HepG2 (cell line): ENCODE data around the gene S100P. TPM values are rescaled to one million over a fixed set of nuclear protein-coding genes. Genes with fewer than 3 reads are reported as not detected.

Experiments used
- AGO2 ChIP-seq: fragments of 200-400 bp; formaldehyde crosslinking; optimal IDR thresholded peaks from 2 replicates; pipeline ENCODE3; 2017; ENCODE audit warnings: mild to moderate bottlenecking, low read depth, low read length, moderate library complexity
- DR1 ChIP-seq: sonication (generic); formaldehyde crosslinking; IDR thresholded peaks from 2 replicates; pipeline ENCODE4 v1.8.0; 2021; ENCODE audit warnings: mild to moderate bottlenecking, missing genetic modification reagents, inconsistent platforms
- EP300 ChIP-seq, 3 experiments: sonication (generic) in 1 of 3; formaldehyde crosslinking in 1 of 3; IDR thresholded peaks; 2 replicates each; pipeline versions ENCODE4 v1.5.1 to v1.6.1; 2011 to 2020; ENCODE audit warnings: low read depth in 2 of 3, low read length in 2 of 3, borderline replicate concordance in 1 of 3, improper control_type of control experiment in 1 of 3, mild to moderate bottlenecking in 1 of 3, missing genetic modification reagents in 1 of 3, moderate library complexity in 1 of 3
- FOXM1 ChIP-seq: sonication (generic); formaldehyde crosslinking; IDR thresholded peaks from 2 replicates; pipeline ENCODE4 v1.5.0; 2020; ENCODE audit warnings: missing genetic modification reagents
- HES4 ChIP-seq: sonication (generic); formaldehyde crosslinking; IDR thresholded peaks from 2 replicates; pipeline ENCODE4 v1.9.0; 2021; ENCODE audit warnings: mild to moderate bottlenecking, missing genetic modification reagents, borderline replicate concordance
- MBNL3 ChIP-seq: fragments of 250-450 bp; sonication (Bioruptor Pico); conservative IDR thresholded peaks from 2 replicates; pipeline ENCODE4 v1.8.0; 2022; ENCODE audit warnings: mild to moderate bottlenecking, inconsistent platforms
- MEIS1 ChIP-seq: sonication (generic); formaldehyde crosslinking; IDR thresholded peaks from 2 replicates; pipeline ENCODE4 v1.9.0; 2021; ENCODE audit warnings: mild to moderate bottlenecking, missing genetic modification reagents, moderate library complexity, borderline replicate concordance
- NCOA5 ChIP-seq: sonication (generic); formaldehyde crosslinking; IDR thresholded peaks from 2 replicates; pipeline ENCODE4 v1.4.0; 2020; ENCODE audit warnings: missing genetic modification reagents
- PHF20 ChIP-seq: sonication (generic); formaldehyde crosslinking; IDR thresholded peaks from 2 replicates; pipeline ENCODE4 v1.5.0; 2020; ENCODE audit warnings: mild to moderate bottlenecking, missing genetic modification reagents
- RARG ChIP-seq: sonication (generic); formaldehyde crosslinking; IDR thresholded peaks from 2 replicates; pipeline ENCODE4 v1.4.0; 2020; ENCODE audit warnings: low read depth, mild to moderate bottlenecking, missing genetic modification reagents
- SP5 ChIP-seq: IDR thresholded peaks from 2 replicates; pipeline ENCODE4 v1.6.1; 2016; ENCODE audit warnings: low read depth, borderline replicate concordance
- STAT5B ChIP-seq: sonication (generic); formaldehyde crosslinking; IDR thresholded peaks from 2 replicates; pipeline ENCODE4 v1.4.0; 2020; ENCODE audit warnings: missing genetic modification reagents
- TCF7L2 ChIP-seq: IDR thresholded peaks from 2 replicates; pipeline ENCODE4 v1.6.1; 2011; ENCODE audit warnings: mild to moderate bottlenecking, low read depth, low read length, moderate library complexity
- U2AF1 ChIP-seq: fragments of 200-400 bp; formaldehyde crosslinking; optimal IDR thresholded peaks from 2 replicates; pipeline ENCODE3; 2017; ENCODE audit warnings: mild to moderate bottlenecking, low read depth, low read length
- ZBTB20 ChIP-seq: sonication (generic); formaldehyde crosslinking; IDR thresholded peaks from 2 replicates; pipeline ENCODE4 v1.8.1; 2023; ENCODE audit warnings: missing genetic modification reagents, low read depth, mild to moderate bottlenecking, borderline replicate concordance
- ZMYM2 ChIP-seq: sonication (generic); formaldehyde crosslinking; IDR thresholded peaks from 2 replicates; pipeline ENCODE4 v1.8.0; 2022; ENCODE audit warnings: mild to moderate bottlenecking, missing genetic modification reagents
- ZNF143 ChIP-seq: sonication (generic); formaldehyde crosslinking; IDR thresholded peaks from 2 replicates; pipeline ENCODE4 v1.4.0; 2020; ENCODE audit warnings: missing genetic modification reagents
- ZNF207 ChIP-seq: fragments of 450-650 bp; IDR thresholded peaks from 2 replicates; pipeline ENCODE4 v1.6.1; 2016; ENCODE audit warnings: antibody characterized with exemption, borderline replicate concordance
- ZNF562 ChIP-seq: sonication (generic); formaldehyde crosslinking; IDR thresholded peaks from 2 replicates; pipeline ENCODE4 v1.8.0; 2022; ENCODE audit warnings: missing genetic modification reagents, borderline replicate concordance
- ZNF564 ChIP-seq: sonication (generic); formaldehyde crosslinking; IDR thresholded peaks from 2 replicates; pipeline ENCODE4 v1.8.1; 2023; ENCODE audit warnings: mild to moderate bottlenecking, missing genetic modification reagents
- polyA plus RNA-seq, 8 experiments: library from polyadenylated mRNA; depleted of rRNA in 3 of 8; stranded (reverse) in 7 of 8; unstranded in 1 of 8; fragments of >200 nt; fragmentation: Illumina TruSeq in 4 of 8; extraction: Trizol in 4 of 8; gene quantifications; 2 replicates each; pipeline versions ENCODE4 v1.2.1 to v1.2.3, GENCODE V29; 2011 to 2016; ENCODE audit warnings: low read depth in 4 of 8, missing spikeins in 1 of 8, mixed read lengths in 1 of 8; ENCODE audit not compliant: insufficient read depth in 1 of 8
- total RNA-seq, 5 experiments: library from RNA; depleted of rRNA; stranded (reverse); fragments of >200 nt; fragmentation: Illumina TruSeq; extraction: Trizol; gene quantifications; 2 replicates each; pipeline ENCODE4 v1.2.3, GENCODE V29; 2016; ENCODE audit warnings: low read depth in 1 of 5
- TF ChIP-seq, protein P1 (sequence below): sonication (generic); formaldehyde crosslinking; IDR thresholded peaks from 2 replicates; pipeline ENCODE4 v1.4.0; 2020; ENCODE audit warnings: missing genetic modification reagents
- TF ChIP-seq, protein P2 (sequence below): IDR thresholded peaks from 2 replicates; pipeline ENCODE4 v1.6.1; 2016; ENCODE audit warnings: low read depth, control low read depth
- TF ChIP-seq, protein P3 (sequence below): sonication (generic); formaldehyde crosslinking; IDR thresholded peaks from 2 replicates; pipeline ENCODE4 v1.4.0; 2020; ENCODE audit warnings: mild to moderate bottlenecking, missing genetic modification reagents
- TF ChIP-seq, protein P4 (sequence below): sonication (generic); formaldehyde crosslinking; IDR thresholded peaks from 2 replicates; pipeline ENCODE4 v1.5.0; 2020; ENCODE audit warnings: mild to moderate bottlenecking, missing genetic modification reagents

The S100P gene
- total and polyA plus RNA-seq, 2 of the 13 experiments (the other 11 are each of a cell fraction or from before 2014, with no cell fraction given): 278 to 1,649 TPM

DNA sequence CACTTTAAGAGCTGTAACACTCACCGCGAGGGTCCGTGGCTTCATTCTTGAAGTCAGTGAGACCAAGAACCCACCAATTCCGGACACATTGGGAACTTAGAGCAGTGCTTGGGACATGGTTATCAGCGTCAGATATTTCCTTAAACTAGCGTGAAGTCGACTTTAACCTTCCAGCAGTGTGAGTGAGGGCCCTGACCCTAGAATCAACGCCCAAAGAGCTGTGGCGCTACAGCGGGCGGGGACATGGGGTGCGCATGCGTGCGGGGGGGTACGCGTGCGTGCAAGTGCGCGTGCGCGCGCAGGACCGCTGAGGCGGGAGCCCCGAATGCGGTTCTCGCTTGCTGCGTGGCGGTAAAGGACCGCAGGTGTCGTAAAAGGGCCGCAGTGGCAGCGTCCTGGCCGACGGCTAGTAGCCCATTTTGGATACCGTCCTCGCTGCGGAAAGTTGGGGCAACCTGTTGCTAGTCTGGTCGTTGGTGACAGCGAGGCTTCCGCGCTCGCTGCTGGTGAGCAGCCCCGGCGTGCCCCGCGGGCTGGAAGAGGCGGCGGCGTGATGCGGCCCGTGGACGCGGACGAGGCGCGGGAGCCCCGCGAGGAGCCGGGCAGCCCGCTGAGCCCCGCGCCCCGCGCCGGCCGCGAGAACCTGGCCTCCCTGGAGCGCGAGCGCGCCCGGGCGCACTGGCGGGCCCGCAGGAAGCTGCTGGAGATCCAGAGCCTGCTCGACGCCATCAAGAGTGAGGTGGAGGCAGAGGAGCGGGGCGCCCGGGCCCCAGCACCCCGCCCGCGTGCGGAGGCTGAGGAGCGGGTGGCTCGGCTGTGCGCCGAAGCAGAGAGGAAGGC is 19.8 kb upstream of the S100P start (continued):
- TF ChIP-seq EP300 (IDR thresholded peaks at IDR 0.05; ENCODE audit: low read depth in 2 of 2, low read length in 2 of 2): no peak
- no peak for TF ChIP-seq EP300 (CRISPR knock-in tag; IDR thresholded peaks at IDR 0.05; ENCODE audit: borderline replicate concordance)
- TF ChIP-seq DR1 (CRISPR knock-in tag): no peak; the same call in 1 of the 2 replicates
- TF ChIP-seq HES4 (CRISPR knock-in tag): peak; percentile 91
- peak; percentile 45; the same call in 1 of the 2 replicates for TF ChIP-seq ZBTB20
- TF ChIP-seq ZNF564 (CRISPR knock-in tag): peak; percentile 54; the same call in 1 of the 2 replicates
- TF ChIP-seq RARG (CRISPR knock-in tag): no peak
- TF ChIP-seq, protein P1, sequence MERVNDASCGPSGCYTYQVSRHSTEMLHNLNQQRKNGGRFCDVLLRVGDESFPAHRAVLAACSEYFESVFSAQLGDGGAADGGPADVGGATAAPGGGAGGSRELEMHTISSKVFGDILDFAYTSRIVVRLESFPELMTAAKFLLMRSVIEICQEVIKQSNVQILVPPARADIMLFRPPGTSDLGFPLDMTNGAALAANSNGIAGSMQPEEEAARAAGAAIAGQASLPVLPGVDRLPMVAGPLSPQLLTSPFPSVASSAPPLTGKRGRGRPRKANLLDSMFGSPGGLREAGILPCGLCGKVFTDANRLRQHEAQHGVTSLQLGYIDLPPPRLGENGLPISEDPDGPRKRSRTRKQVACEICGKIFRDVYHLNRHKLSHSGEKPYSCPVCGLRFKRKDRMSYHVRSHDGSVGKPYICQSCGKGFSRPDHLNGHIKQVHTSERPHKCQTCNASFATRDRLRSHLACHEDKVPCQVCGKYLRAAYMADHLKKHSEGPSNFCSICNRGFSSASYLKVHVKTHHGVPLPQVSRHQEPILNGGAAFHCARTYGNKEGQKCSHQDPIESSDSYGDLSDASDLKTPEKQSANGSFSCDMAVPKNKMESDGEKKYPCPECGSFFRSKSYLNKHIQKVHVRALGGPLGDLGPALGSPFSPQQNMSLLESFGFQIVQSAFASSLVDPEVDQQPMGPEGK (CRISPR knock-in tag): peak; percentile 77
- TF ChIP-seq ZMYM2: no peak; the same call in 1 of the 2 replicates
- no peak for TF ChIP-seq MBNL3 (CRISPR knock-in tag)
- no peak for TF ChIP-seq MEIS1 (CRISPR knock-in tag)
- TF ChIP-seq TCF7L2: no peak
- TF ChIP-seq SP5 (CRISPR knock-in tag): peak; percentile 20; the same call in 1 of the 2 replicates
- peak; percentile 84 for TF ChIP-seq PHF20 (CRISPR knock-in tag)
- TF ChIP-seq ZNF143 (CRISPR knock-in tag): peak; percentile 31; the same call in 1 of the 2 replicates
- TF ChIP-seq NCOA5 (CRISPR knock-in tag): no peak
- TF ChIP-seq AGO2: peak; percentile 82
- TF ChIP-seq, protein P2, sequence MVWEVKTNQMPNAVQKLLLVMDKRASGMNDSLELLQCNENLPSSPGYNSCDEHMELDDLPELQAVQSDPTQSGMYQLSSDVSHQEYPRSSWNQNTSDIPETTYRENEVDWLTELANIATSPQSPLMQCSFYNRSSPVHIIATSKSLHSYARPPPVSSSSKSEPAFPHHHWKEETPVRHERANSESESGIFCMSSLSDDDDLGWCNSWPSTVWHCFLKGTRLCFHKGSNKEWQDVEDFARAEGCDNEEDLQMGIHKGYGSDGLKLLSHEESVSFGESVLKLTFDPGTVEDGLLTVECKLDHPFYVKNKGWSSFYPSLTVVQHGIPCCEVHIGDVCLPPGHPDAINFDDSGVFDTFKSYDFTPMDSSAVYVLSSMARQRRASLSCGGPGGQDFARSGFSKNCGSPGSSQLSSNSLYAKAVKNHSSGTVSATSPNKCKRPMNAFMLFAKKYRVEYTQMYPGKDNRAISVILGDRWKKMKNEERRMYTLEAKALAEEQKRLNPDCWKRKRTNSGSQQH: no peak
- no peak for TF ChIP-seq U2AF1
- TF ChIP-seq FOXM1: no peak
- peak; percentile 82 for TF ChIP-seq ZNF562
- TF ChIP-seq, protein P3, sequence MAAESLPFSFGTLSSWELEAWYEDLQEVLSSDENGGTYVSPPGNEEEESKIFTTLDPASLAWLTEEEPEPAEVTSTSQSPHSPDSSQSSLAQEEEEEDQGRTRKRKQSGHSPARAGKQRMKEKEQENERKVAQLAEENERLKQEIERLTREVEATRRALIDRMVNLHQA (CRISPR knock-in tag): no peak
- TF ChIP-seq ZNF207: no peak
- TF ChIP-seq, protein P4, sequence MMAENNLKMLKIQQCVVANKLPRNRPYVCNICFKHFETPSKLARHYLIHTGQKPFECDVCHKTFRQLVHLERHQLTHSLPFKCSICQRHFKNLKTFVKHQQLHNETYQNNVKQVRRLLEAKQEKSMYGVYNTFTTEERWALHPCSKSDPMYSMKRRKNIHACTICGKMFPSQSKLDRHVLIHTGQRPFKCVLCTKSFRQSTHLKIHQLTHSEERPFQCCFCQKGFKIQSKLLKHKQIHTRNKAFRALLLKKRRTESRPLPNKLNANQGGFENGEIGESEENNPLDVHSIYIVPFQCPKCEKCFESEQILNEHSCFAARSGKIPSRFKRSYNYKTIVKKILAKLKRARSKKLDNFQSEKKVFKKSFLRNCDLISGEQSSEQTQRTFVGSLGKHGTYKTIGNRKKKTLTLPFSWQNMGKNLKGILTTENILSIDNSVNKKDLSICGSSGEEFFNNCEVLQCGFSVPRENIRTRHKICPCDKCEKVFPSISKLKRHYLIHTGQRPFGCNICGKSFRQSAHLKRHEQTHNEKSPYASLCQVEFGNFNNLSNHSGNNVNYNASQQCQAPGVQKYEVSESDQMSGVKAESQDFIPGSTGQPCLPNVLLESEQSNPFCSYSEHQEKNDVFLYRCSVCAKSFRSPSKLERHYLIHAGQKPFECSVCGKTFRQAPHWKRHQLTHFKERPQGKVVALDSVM (CRISPR knock-in tag): no peak
- TF ChIP-seq STAT5B (CRISPR knock-in tag): peak; percentile 92
